SU-DHL-6 (cell line): ENCODE measurements around the gene DMAC1.

Source experiments
- CTCF ChIP-seq: fragments of 200-600 bp; sonication (generic); IDR thresholded peaks from one replicate; pipeline ENCODE4 v1.5.1; 2017; ENCODE audit warnings: antibody characterized with exemption, mild to moderate bottlenecking, low read length, moderate library complexity; ENCODE audit not compliant: insufficient read depth, poor library complexity, severe bottlenecking
- EZH2phosphoT487 ChIP-seq: fragments of 200-600 bp; sonication (generic), shearing (Covaris generic); conservative IDR thresholded peaks from 2 replicates; pipeline ENCODE4 v1.6.1; 2018; ENCODE audit warnings: mild to moderate bottlenecking, antibody characterized with exemption, low read length, moderate library complexity, mixed read lengths

GRCh38 chr9:7811677-7812076 is 12.1 kb upstream of the DMAC1 start:
- TF ChIP-seq CTCF (no peak), EZH2phosphoT487 (no peak)
